IMR-90 (cell line): Measurements from ENCODE around the gene TUBGCP2. TPM values are rescaled to one million over a fixed set of nuclear protein-coding genes. Genes with fewer than 3 reads are reported as not detected.

Experiments used
- ATAC-seq: fragments of 200-7000 bp; cut with Tn5 transposase; 2 replicates; pipeline ENCODE4 v1.9.1; 2020; ENCODE audit warnings: low read depth, mild to moderate bottlenecking, moderate library complexity
- BruUV-seq: library from RNA; stranded (reverse); fragments of 400-500 nt; replicated peaks from 2 replicates; lab custom pipeline; 2021; lab: Mats Ljungman, UMichigan
- CTCF ChIA-PET: fragments of 300-600 bp; formaldehyde crosslinking; extraction: SDS; loops from one replicate; lab custom pipeline; 2021; ENCODE audit warnings: antibody characterized with exemption; lab: Yijun Ruan, JAX
- POLR2A ChIA-PET: fragments of 300-600 bp; sonication (Branson Sonifier 250); formaldehyde crosslinking; loops from one replicate; lab custom pipeline; 2022; ENCODE audit warnings: antibody characterized with exemption; ENCODE audit not compliant: unreplicated experiment; lab: Charles Lee
- DNase-seq: peaks from one replicate; pipeline ENCODE4 v3.0.0; 2013
- H2AFZ ChIP-seq: replicated peaks from 2 replicates; pipeline ENCODE3; 2013; ENCODE audit warnings: low read length, mild to moderate bottlenecking; ENCODE audit not compliant: poor library complexity
- H2AK5ac ChIP-seq: 2 replicates; pipeline ENCODE4 v1.6.1; 2013; ENCODE audit warnings: low read depth, low read length, inconsistent platforms
- H2AK9ac ChIP-seq: replicated peaks from 2 replicates; pipeline ENCODE3; 2013; ENCODE audit warnings: mild to moderate bottlenecking, low read depth, low read length, moderate library complexity; ENCODE audit not compliant: poor library complexity
- H2BK120ac ChIP-seq: 2 replicates; pipeline ENCODE4 v1.6.1; 2013; ENCODE audit warnings: low read depth, low read length, inconsistent platforms
- H2BK15ac ChIP-seq: 3 replicates; pipeline ENCODE4 v1.6.1; 2013; ENCODE audit warnings: low read depth, low read length, inconsistent platforms
- H2BK20ac ChIP-seq: 2 replicates; pipeline ENCODE4 v1.6.1; 2013; ENCODE audit warnings: low read depth, mild to moderate bottlenecking, inconsistent platforms, low read length, moderate library complexity
- H2BK5ac ChIP-seq: 2 replicates; pipeline ENCODE4 v1.6.1; 2013; ENCODE audit warnings: mild to moderate bottlenecking, low read depth, low read length, inconsistent platforms; ENCODE audit not compliant: poor library complexity, severe bottlenecking
- H3K14ac ChIP-seq: replicated peaks from 2 replicates; pipeline ENCODE4 v1.6.1; 2013; ENCODE audit warnings: low read depth, low read length, inconsistent platforms
- H3K18ac ChIP-seq: 2 replicates; pipeline ENCODE4 v1.6.1; 2013; ENCODE audit warnings: low read depth, low read length, control low read depth
- H3K23ac ChIP-seq: 2 replicates; pipeline ENCODE4 v1.6.1; 2013; ENCODE audit warnings: low read depth, low read length, inconsistent platforms
- H3K27ac ChIP-seq: 2 replicates; pipeline ENCODE4 v1.5.1; 2013; ENCODE audit warnings: mild to moderate bottlenecking, control low read depth, low read length; ENCODE audit not compliant: insufficient read depth
- H3K27me3 ChIP-seq: 2 replicates; pipeline ENCODE4 v1.6.1; 2013; ENCODE audit warnings: low read length; ENCODE audit not compliant: control insufficient read depth, insufficient read depth
- H3K36me3 ChIP-seq: 2 replicates; pipeline ENCODE4 v1.6.1; 2013; ENCODE audit warnings: low read length, mixed read lengths; ENCODE audit not compliant: control insufficient read depth, insufficient read depth
- H3K4ac ChIP-seq: 2 replicates; pipeline ENCODE4 v1.6.1; 2013; ENCODE audit warnings: low read depth, low read length, inconsistent platforms
- H3K4me1 ChIP-seq: 2 replicates; pipeline ENCODE4 v1.6.1; 2013; ENCODE audit warnings: low read length, mixed read lengths; ENCODE audit not compliant: control insufficient read depth, insufficient read depth
- H3K4me2 ChIP-seq: 2 replicates; pipeline ENCODE4 v1.6.1; 2013; ENCODE audit warnings: low read depth, mild to moderate bottlenecking, control low read depth, low read length, moderate library complexity
- H3K4me3 ChIP-seq: 2 replicates; pipeline ENCODE4 v1.5.1; 2013; ENCODE audit warnings: low read depth, mild to moderate bottlenecking, control low read depth, low read length, moderate library complexity; ENCODE audit not compliant: insufficient read depth
- H3K56ac ChIP-seq: 2 replicates; pipeline ENCODE4 v1.6.1; 2013; ENCODE audit warnings: low read length, inconsistent platforms; ENCODE audit not compliant: insufficient read depth; ENCODE audit errors: extremely low read depth
- H3K79me1 ChIP-seq, 2 experiments: 2 replicates each; pipeline ENCODE4 v1.6.1; 2013; ENCODE audit warnings: low read length in 2 of 2, inconsistent platforms in 1 of 2, low read depth in 1 of 2
- H3K9ac ChIP-seq: 2 replicates; pipeline ENCODE4 v1.6.1; 2013; ENCODE audit warnings: low read depth, low read length, control low read depth
- H3K9me1 ChIP-seq: 2 replicates; pipeline ENCODE4 v1.6.1; 2013; ENCODE audit warnings: low read length, inconsistent platforms; ENCODE audit not compliant: insufficient read depth
- H3K9me3 ChIP-seq: 2 replicates; pipeline ENCODE4 v1.6.1; 2013; ENCODE audit warnings: low read length; ENCODE audit not compliant: control insufficient read depth, insufficient read depth
- H4K20me1 ChIP-seq: 2 replicates; pipeline ENCODE4 v1.6.1; 2013; ENCODE audit warnings: low read length, inconsistent platforms; ENCODE audit not compliant: insufficient read depth
- H4K5ac ChIP-seq: 2 replicates; pipeline ENCODE4 v1.6.1; 2013; ENCODE audit warnings: mild to moderate bottlenecking, low read depth, low read length, control low read depth
- H4K8ac ChIP-seq, 2 experiments: 2 replicates each; pipeline ENCODE4 v1.6.1; 2013; ENCODE audit warnings: low read depth in 2 of 2, low read length in 2 of 2, control low read depth in 1 of 2, inconsistent platforms in 1 of 2
- H4K91ac ChIP-seq: 2 replicates; pipeline ENCODE4 v1.6.1; 2013; ENCODE audit warnings: low read depth, low read length, inconsistent platforms; ENCODE audit not compliant: insufficient read depth
- CHD1 ChIP-seq: IDR thresholded peaks from 2 replicates; pipeline ENCODE4 v1.6.1; 2012; ENCODE audit warnings: low read depth, low read length, improper control_type of control experiment
- CTCF ChIP-seq: conservative IDR thresholded peaks from 2 replicates; pipeline ENCODE4 v1.5.1; 2012; ENCODE audit warnings: mild to moderate bottlenecking, low read depth, low read length, improper control_type of control experiment
- ELK1 ChIP-seq: fragments of 150-350 bp; IDR thresholded peaks from 2 replicates; pipeline ENCODE4 v1.6.1; 2016; ENCODE audit warnings: low read depth, mild to moderate bottlenecking, low read length, moderate library complexity, borderline replicate concordance
- FOS ChIP-seq: fragments of 150-350 bp; IDR thresholded peaks from 2 replicates; pipeline ENCODE4 v1.6.1; 2016; ENCODE audit warnings: low read depth, low read length
- MAZ ChIP-seq: IDR thresholded peaks from 2 replicates; pipeline ENCODE4 v1.6.1; 2012; ENCODE audit warnings: low read depth, mild to moderate bottlenecking, low read length, improper control_type of control experiment, moderate library complexity, borderline replicate concordance
- MXI1 ChIP-seq: IDR thresholded peaks from 2 replicates; pipeline ENCODE4 v1.6.1; 2012; ENCODE audit warnings: low read depth, mild to moderate bottlenecking, low read length, moderate library complexity, borderline replicate concordance
- NFE2L2 ChIP-seq: fragments of 150-350 bp; IDR thresholded peaks from 2 replicates; pipeline ENCODE4 v1.6.1; 2016; ENCODE audit warnings: low read depth, mild to moderate bottlenecking, low read length
- POLR2A ChIP-seq: IDR thresholded peaks from 2 replicates; pipeline ENCODE4 v1.6.1; 2012; ENCODE audit warnings: mild to moderate bottlenecking, low read depth, low read length
- RCOR1 ChIP-seq: IDR thresholded peaks from 2 replicates; pipeline ENCODE4 v1.6.1; 2012; ENCODE audit warnings: mild to moderate bottlenecking, low read length, improper control_type of control experiment; ENCODE audit not compliant: insufficient replicate concordance
- RFX5 ChIP-seq: IDR thresholded peaks from 2 replicates; pipeline ENCODE4 v1.8.0; 2012; ENCODE audit warnings: low read depth, mild to moderate bottlenecking, low read length, moderate library complexity
- SMC3 ChIP-seq: fragments of 150-350 bp; IDR thresholded peaks from 2 replicates; pipeline ENCODE4 v1.6.1; 2016; ENCODE audit warnings: low read depth, mild to moderate bottlenecking, antibody characterized with exemption, low read length, moderate library complexity
- WGBS, 2 experiments: methylation state at CpG; one replicate each; pipeline versions ENCODE4 v1.1.5 to v1.1.7; 2013; ENCODE audit warnings: missing lambda C conversion rate in 2 of 2; ENCODE audit not compliant: insufficient read length in 1 of 2; ENCODE audit errors: extremely low coverage in 2 of 2; 5-methylcytosine and 5-hydroxymethylcytosine counted together
- dilution Hi-C: fragments of 300-500 bp; cut with HindIII; formaldehyde crosslinking; loops from one replicate; pipeline ENCODE4 v1.14.3; 2018; ENCODE audit warnings: low sequenced_read_pairs; ENCODE audit not compliant: unreplicated experiment
- in situ Hi-C: fragments of 300-500 bp; cut with MboI; formaldehyde crosslinking; loops from 3 replicates; pipeline ENCODE4 v1.14.3; 2019; ENCODE audit warnings: low sequenced_read_pairs, inconsistent platforms, mixed read lengths
- intact Hi-C: fragments of 100-400 bp; cut with micrococcal nuclease; formaldehyde crosslinking; loops from 2 replicates; pipeline ENCODE4 v1.10.0; 2022
- polyA plus RNA-seq, 3 experiments: library from polyadenylated mRNA; depleted of rRNA; stranded (reverse); fragments of >200 nt; gene quantifications; 2 replicates each; pipeline ENCODE4 v1.2.3, GENCODE V29; 2012; ENCODE audit warnings: low replicate concordance in 1 of 3
- total RNA-seq: library from RNA; depleted of rRNA; stranded (reverse); fragments of >200 nt; gene quantifications from 2 replicates; pipeline ENCODE4 v1.2.3, GENCODE V29; 2012

The TUBGCP2 gene
- total and polyA plus RNA-seq, 2 of the 4 experiments (the other 2 are of a cell fraction), result 48.1 to 72.6 TPM

GRCh38 chr10:133231946-133232574, 76.6 kb downstream of the TUBGCP2 start:
- WGBS, 2 experiments, result no CpG with 5 or more reads among the region's 11 CpGs
- no peak for TF ChIP-seq SMC3
- no peak for TF ChIP-seq FOS
- TF ChIP-seq NFE2L2, result no peak
- TF ChIP-seq POLR2A, result no peak
- TF ChIP-seq MAZ, result no peak
- no peak for TF ChIP-seq MXI1
- TF ChIP-seq CHD1, result no peak
- TF ChIP-seq CTCF, result no peak
- no peak for TF ChIP-seq RFX5
- no peak for TF ChIP-seq RCOR1
- TF ChIP-seq ELK1, result no peak

More at GRCh38 chr10:133231946-133232574, 76.6 kb downstream of the TUBGCP2 start:
- no peak overlapping the region for H3K27ac ChIP-seq
- H3K36me3 ChIP-seq, result no peaks in the 10 kb centered on the region
- no peak overlapping the region for H4K5ac ChIP-seq
- H2BK5ac ChIP-seq, result no peak overlapping the region
- no peak overlapping the region for H3K4me2 ChIP-seq
- in situ Hi-C loops, result no loop called here
- H3K18ac ChIP-seq, result no peak overlapping the region
- intact Hi-C loops, result no loop called here
- no peaks in the 10 kb centered on the region for H3K9me1 ChIP-seq
- ATAC-seq, result no peak
- no peak overlapping the region for H2BK15ac ChIP-seq
- BruUV-seq, result no TSS peak
- dilution Hi-C loops, result no loop called here
- no peak overlapping the region for H3K14ac ChIP-seq
- no peaks in the 10 kb centered on the region for H3K79me1 ChIP-seq
- peaks cover 4% of the 10 kb centered on the region; the same call in 1 of the 2 replicates for H3K9me3 ChIP-seq
- H4K91ac ChIP-seq, result no peak overlapping the region
- H2BK120ac ChIP-seq, result no peak overlapping the region
- no peak overlapping the region for H3K4ac ChIP-seq
- no peak overlapping the region for H3K9ac ChIP-seq
- no peak for DNase-seq
- H2AK5ac ChIP-seq, result no peak overlapping the region
- H3K27me3 ChIP-seq, result peaks cover 70% of the 10 kb centered on the region
- ChIA-PET CTCF (no interaction called here), POLR2A (no interaction called here)
- H3K56ac ChIP-seq, result no peak overlapping the region
- H2BK20ac ChIP-seq, result no peak overlapping the region
- H2AK9ac ChIP-seq, result no peak overlapping the region
- H4K20me1 ChIP-seq, result no peaks in the 10 kb centered on the region
- no peak overlapping the region for H3K23ac ChIP-seq
- H3K4me1 ChIP-seq, result peaks cover 5% of the 10 kb centered on the region; the same call in 1 of the 2 replicates
- no peak overlapping the region for H2AFZ ChIP-seq
- no peak overlapping the region for H4K8ac ChIP-seq
- H3K4me3 ChIP-seq, result no peak overlapping the region
